HepG2 (cell line): Measurements from ENCODE around the gene SLC38A2. TPM values are rescaled to one million over a fixed set of nuclear protein-coding genes. Genes with fewer than 3 reads are reported as not detected.

Experiments used
- ADNP ChIP-seq: sonication (generic); formaldehyde crosslinking; IDR thresholded peaks from 2 replicates; pipeline ENCODE4 v1.4.0; 2020; ENCODE audit warnings: missing genetic modification reagents
- HNF4A ChIP-seq: sonication (generic); formaldehyde crosslinking; IDR thresholded peaks from 2 replicates; pipeline ENCODE4 v1.4.0; 2020; ENCODE audit warnings: missing genetic modification reagents
- MBNL3 ChIP-seq: fragments of 250-450 bp; sonication (Bioruptor Pico); conservative IDR thresholded peaks from 2 replicates; pipeline ENCODE4 v1.8.0; 2022; ENCODE audit warnings: mild to moderate bottlenecking, inconsistent platforms
- NR2F2 ChIP-seq: IDR thresholded peaks from 2 replicates; pipeline ENCODE4 v1.6.1; 2012; ENCODE audit warnings: low read depth, inconsistent platforms, borderline replicate concordance
- TEAD3 ChIP-seq: optimal IDR thresholded peaks from 2 replicates; pipeline ENCODE3; 2016; ENCODE audit warnings: borderline replicate concordance
- ZFX ChIP-seq: sonication (generic); formaldehyde crosslinking; IDR thresholded peaks from 2 replicates; pipeline ENCODE4 v1.4.0; 2020; ENCODE audit warnings: mild to moderate bottlenecking, low read depth, missing genetic modification reagents, moderate library complexity
- ZNF331 ChIP-seq: sonication (generic); formaldehyde crosslinking; IDR thresholded peaks from 2 replicates; pipeline ENCODE4 v1.4.0; 2020; ENCODE audit warnings: missing genetic modification reagents
- ZNF484 ChIP-seq: sonication (generic); formaldehyde crosslinking; IDR thresholded peaks from 2 replicates; pipeline ENCODE4 v1.5.1; 2020; ENCODE audit warnings: mild to moderate bottlenecking, low read depth, missing genetic modification reagents, borderline replicate concordance
- polyA plus RNA-seq, 8 experiments: library from polyadenylated mRNA; depleted of rRNA in 3 of 8; stranded (reverse) in 7 of 8; unstranded in 1 of 8; fragments of >200 nt; fragmentation: Illumina TruSeq in 4 of 8; extraction: Trizol in 4 of 8; gene quantifications; 2 replicates each; pipeline versions ENCODE4 v1.2.1 to v1.2.3, GENCODE V29; 2011 to 2016; ENCODE audit warnings: low read depth in 4 of 8, missing spikeins in 1 of 8, mixed read lengths in 1 of 8; ENCODE audit not compliant: insufficient read depth in 1 of 8
- total RNA-seq, 5 experiments: library from RNA; depleted of rRNA; stranded (reverse); fragments of >200 nt; fragmentation: Illumina TruSeq; extraction: Trizol; gene quantifications; 2 replicates each; pipeline ENCODE4 v1.2.3, GENCODE V29; 2016; ENCODE audit warnings: low read depth in 1 of 5
- TF ChIP-seq, protein P1 (sequence below): sonication (generic); formaldehyde crosslinking; IDR thresholded peaks from 2 replicates; pipeline ENCODE4 v1.4.0; 2020; ENCODE audit warnings: mild to moderate bottlenecking, missing genetic modification reagents
- TF ChIP-seq, protein P2 (sequence below): sonication (generic); formaldehyde crosslinking; IDR thresholded peaks from 2 replicates; pipeline ENCODE4 v1.5.1; 2020; ENCODE audit warnings: missing genetic modification reagents, mild to moderate bottlenecking, borderline replicate concordance
- TF ChIP-seq, protein P3 (sequence below): sonication (generic); formaldehyde crosslinking; IDR thresholded peaks from 2 replicates; pipeline ENCODE4 v1.5.0; 2020; ENCODE audit warnings: mild to moderate bottlenecking, missing genetic modification reagents
- TF ChIP-seq, protein P4 (sequence below): sonication (generic); formaldehyde crosslinking; IDR thresholded peaks from 2 replicates; pipeline ENCODE4 v1.4.0; 2020; ENCODE audit warnings: missing genetic modification reagents, mild to moderate bottlenecking, borderline replicate concordance
- TF ChIP-seq, protein P5 (sequence below): sonication (generic); formaldehyde crosslinking; IDR thresholded peaks from 2 replicates; pipeline ENCODE4 v1.8.0; 2022; ENCODE audit warnings: mild to moderate bottlenecking, missing genetic modification reagents; ENCODE audit not compliant: insufficient replicate concordance

SLC38A2 gene
- total and polyA plus RNA-seq, 2 of the 13 experiments (the other 11 are each of a cell fraction or from before 2014, with no cell fraction given): 368 to 880 TPM

DNA sequence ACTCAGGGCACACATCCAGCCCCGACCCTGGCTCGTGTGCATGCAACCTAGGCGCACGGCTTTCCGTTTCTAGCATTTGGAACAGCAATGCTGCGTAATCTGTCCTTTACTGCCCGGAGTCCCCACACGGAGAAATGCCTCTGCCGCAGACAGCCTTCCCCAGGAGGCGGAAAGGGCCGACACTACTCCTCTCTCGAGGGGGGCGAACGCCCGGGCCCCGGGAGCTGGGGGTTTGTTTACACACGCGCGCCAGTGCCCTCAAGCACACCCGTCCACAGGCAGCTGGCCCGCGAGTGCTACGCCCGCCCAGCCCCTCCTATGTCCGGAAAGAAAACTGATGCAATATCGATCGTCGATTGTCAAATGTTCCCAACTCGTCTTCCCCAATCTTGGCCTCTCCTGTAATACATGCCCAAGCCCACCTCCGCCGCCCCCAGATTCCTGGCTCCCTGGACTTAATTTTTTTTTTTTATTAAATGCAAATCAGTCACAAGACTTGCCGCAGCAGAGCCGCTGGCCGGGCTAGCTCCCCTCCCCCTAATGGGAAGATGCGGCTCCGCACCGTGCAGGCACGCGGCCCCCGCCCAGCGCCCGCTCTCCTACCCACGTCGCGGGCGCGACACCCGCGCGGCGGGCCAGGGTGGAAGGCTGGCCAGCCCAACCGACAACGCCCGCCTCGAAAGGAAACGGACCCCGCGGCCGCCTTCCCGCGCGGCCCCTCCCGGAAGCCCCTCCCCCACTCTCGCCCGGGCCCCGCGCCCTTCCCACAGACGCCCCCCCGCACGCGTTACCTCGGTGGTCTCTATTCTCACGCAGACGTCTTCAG lies 642 bp downstream of the SLC38A2 start (continued):
- TF ChIP-seq ZFX (CRISPR knock-in tag) (no peak; the same call in 1 of the 2 replicates), TEAD3 (CRISPR knock-in tag) (no peak), HNF4A (CRISPR knock-in tag) (no peak), NR2F2 (no peak; the same call in 1 of the 2 replicates), MBNL3 (CRISPR knock-in tag) (no peak), ZNF331 (no peak; the same call in 1 of the 2 replicates), ADNP (CRISPR knock-in tag) (no peak), ZNF484 (CRISPR knock-in tag) (no peak)
- TF ChIP-seq, protein P1, sequence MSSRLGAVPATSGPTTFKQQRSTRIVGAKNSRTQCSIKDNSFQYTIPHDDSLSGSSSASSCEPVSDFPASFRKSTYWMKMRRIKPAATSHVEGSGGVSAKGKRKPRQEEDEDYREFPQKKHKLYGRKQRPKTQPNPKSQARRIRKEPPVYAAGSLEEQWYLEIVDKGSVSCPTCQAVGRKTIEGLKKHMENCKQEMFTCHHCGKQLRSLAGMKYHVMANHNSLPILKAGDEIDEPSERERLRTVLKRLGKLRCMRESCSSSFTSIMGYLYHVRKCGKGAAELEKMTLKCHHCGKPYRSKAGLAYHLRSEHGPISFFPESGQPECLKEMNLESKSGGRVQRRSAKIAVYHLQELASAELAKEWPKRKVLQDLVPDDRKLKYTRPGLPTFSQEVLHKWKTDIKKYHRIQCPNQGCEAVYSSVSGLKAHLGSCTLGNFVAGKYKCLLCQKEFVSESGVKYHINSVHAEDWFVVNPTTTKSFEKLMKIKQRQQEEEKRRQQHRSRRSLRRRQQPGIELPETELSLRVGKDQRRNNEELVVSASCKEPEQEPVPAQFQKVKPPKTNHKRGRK (CRISPR knock-in tag): no peak
- TF ChIP-seq, protein P2, sequence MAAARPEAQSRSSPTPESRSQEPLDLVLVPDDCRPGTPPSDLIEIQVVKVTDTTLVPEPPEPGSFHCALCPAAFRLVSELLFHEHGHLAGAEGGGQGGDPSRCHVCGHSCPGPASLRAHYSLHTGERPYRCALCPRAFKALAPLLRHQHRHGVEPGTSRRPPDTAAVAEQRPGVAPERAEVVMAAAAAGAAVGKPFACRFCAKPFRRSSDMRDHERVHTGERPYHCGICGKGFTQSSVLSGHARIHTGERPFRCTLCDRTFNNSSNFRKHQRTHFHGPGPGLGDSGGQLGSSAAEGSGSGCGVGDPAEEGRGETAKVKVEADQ: no peak
- TF ChIP-seq, protein P3, sequence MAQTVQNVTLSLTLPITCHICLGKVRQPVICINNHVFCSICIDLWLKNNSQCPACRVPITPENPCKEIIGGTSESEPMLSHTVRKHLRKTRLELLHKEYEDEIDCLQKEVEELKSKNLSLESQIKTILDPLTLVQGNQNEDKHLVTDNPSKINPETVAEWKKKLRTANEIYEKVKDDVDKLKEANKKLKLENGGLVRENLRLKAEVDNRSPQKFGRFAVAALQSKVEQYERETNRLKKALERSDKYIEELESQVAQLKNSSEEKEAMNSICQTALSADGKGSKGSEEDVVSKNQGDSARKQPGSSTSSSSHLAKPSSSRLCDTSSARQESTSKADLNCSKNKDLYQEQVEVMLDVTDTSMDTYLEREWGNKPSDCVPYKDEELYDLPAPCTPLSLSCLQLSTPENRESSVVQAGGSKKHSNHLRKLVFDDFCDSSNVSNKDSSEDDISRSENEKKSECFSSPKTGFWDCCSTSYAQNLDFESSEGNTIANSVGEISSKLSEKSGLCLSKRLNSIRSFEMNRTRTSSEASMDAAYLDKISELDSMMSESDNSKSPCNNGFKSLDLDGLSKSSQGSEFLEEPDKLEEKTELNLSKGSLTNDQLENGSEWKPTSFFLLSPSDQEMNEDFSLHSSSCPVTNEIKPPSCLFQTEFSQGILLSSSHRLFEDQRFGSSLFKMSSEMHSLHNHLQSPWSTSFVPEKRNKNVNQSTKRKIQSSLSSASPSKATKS (CRISPR knock-in tag): peak; percentile 90; the same call in 1 of the 2 replicates
- TF ChIP-seq, protein P4, sequence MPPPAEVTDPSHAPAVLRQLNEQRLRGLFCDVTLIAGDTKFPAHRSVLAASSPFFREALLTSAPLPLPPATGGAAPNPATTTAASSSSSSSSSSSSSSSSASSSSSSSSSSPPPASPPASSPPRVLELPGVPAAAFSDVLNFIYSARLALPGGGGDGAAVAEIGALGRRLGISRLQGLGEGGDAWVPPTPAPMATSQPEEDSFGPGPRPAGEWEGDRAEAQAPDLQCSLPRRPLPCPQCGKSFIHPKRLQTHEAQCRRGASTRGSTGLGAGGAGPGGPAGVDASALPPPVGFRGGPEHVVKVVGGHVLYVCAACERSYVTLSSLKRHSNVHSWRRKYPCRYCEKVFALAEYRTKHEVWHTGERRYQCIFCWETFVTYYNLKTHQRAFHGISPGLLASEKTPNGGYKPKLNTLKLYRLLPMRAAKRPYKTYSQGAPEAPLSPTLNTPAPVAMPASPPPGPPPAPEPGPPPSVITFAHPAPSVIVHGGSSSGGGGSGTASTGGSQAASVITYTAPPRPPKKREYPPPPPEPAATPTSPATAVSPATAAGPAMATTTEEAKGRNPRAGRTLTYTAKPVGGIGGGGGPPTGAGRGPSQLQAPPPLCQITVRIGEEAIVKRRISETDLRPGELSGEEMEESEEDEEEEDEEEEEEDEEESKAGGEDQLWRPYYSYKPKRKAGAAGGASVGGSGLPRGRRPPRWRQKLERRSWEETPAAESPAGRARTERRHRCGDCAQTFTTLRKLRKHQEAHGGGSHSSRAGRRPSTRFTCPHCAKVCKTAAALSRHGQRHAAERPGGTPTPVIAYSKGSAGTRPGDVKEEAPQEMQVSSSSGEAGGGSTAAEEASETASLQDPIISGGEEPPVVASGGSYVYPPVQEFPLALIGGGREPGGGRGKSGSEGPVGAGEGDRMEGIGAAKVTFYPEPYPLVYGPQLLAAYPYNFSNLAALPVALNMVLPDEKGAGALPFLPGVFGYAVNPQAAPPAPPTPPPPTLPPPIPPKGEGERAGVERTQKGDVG (CRISPR knock-in tag): 0 out of 2 replicates have a peak, but pooled peaks have one; percentile 8
- TF ChIP-seq, protein P5, sequence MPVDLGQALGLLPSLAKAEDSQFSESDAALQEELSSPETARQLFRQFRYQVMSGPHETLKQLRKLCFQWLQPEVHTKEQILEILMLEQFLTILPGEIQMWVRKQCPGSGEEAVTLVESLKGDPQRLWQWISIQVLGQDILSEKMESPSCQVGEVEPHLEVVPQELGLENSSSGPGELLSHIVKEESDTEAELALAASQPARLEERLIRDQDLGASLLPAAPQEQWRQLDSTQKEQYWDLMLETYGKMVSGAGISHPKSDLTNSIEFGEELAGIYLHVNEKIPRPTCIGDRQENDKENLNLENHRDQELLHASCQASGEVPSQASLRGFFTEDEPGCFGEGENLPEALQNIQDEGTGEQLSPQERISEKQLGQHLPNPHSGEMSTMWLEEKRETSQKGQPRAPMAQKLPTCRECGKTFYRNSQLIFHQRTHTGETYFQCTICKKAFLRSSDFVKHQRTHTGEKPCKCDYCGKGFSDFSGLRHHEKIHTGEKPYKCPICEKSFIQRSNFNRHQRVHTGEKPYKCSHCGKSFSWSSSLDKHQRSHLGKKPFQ: no peak
